ENCODE results near the gene ESAM. TPM values are rescaled to one million over a fixed set of nuclear protein-coding genes. Genes with fewer than 3 reads are reported as not detected.

Gene ESAM
- total RNA-seq, 4 donors from 2014 or later: 188 to 294 (median 243) TPM

DNA sequence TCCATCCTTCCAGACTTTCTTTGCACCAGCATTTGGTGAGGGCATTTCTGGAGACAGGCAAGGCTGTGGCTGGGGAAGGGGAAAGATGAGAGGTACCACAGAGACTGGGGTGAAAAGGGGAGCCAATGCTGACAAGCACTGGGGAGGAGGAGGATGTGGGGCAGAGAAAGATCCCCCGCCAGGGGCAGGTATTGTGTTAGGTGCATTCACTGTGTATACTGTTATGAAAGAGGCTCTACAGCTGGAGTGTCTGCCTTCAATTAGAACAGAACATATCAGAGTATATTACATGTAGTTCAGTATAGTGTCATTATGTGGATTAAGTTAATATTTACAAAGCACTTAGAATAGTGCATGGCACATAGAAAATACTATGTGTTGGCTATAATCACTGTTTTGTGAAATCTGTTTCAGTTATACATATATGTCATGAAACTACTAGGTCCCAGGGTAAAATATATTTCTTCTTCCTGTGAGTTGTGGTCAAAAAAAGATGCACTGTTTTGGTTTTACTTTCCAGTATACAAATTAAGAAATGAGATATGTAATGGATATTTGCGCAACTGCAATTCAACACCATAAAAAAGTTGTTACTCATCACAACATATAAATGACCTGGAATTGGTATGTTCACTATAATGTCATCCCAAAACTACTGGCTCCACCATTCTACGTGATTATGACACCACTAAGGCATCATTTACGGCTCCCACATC, 29.7 kb upstream of the ESAM start:
- H3K27me3 ChIP-seq: no peaks in the 10 kb centered on the region
- TF ChIP-seq, protein P1, sequence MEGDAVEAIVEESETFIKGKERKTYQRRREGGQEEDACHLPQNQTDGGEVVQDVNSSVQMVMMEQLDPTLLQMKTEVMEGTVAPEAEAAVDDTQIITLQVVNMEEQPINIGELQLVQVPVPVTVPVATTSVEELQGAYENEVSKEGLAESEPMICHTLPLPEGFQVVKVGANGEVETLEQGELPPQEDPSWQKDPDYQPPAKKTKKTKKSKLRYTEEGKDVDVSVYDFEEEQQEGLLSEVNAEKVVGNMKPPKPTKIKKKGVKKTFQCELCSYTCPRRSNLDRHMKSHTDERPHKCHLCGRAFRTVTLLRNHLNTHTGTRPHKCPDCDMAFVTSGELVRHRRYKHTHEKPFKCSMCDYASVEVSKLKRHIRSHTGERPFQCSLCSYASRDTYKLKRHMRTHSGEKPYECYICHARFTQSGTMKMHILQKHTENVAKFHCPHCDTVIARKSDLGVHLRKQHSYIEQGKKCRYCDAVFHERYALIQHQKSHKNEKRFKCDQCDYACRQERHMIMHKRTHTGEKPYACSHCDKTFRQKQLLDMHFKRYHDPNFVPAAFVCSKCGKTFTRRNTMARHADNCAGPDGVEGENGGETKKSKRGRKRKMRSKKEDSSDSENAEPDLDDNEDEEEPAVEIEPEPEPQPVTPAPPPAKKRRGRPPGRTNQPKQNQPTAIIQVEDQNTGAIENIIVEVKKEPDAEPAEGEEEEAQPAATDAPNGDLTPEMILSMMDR (IDR thresholded peaks at IDR 0.05): no peak
- TF ChIP-seq POLR2A (IDR thresholded peaks at IDR 0.05): no peak
- no peak overlapping the region for H3K4me3 ChIP-seq (replicated peaks in 1 of 3)
- intact Hi-C loops (cut with DNase I): loop anchor here (5.0 to 10.0 kb wide), 2 partner anchors 47 to 124 kb away; no protein-coding TSS in a partner anchor
- no peaks in the 10 kb centered on the region for H3K36me3 ChIP-seq
- H3K4me1 ChIP-seq: peaks cover 24 to 29% of the 10 kb centered on the region in 2 donors
- WGBS, 2 donors: 94 to 95% methylated on average over 4 of the region's 4 CpGs
- no peak for DNase-seq
- no peaks in the 10 kb centered on the region for H3K9me3 ChIP-seq
- no peak overlapping the region for H3K27ac ChIP-seq

DNA sequence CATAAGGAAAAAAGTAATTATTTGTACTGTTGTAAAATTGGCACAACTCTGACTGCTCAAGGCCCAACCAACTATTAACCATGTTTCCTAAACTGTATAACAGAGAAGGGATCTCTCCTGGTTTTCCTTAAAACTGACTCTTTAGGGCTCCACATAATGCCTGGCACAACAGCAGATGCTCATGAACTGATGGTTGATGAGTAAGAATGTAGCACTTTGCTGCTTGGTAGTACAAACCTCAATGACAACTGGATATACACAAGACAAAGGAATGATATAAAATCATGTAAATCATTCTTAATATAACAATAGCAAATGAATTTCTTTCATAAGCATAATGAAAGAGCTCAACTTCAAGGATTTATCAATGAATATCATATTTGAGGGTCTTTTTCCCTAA, 26.4 kb upstream of the ESAM start:
- TF ChIP-seq, protein P1 (IDR thresholded peaks at IDR 0.05): no peak
- TF ChIP-seq POLR2A (IDR thresholded peaks at IDR 0.05): no peak
- H3K27me3 ChIP-seq: no peaks in the 10 kb centered on the region
- DNase-seq: no peak
- no peak overlapping the region for H3K4me3 ChIP-seq (replicated peaks in 1 of 3)
- H3K9me3 ChIP-seq: no peaks in the 10 kb centered on the region
- intact Hi-C loops (cut with DNase I): no loop called here
- peaks cover 14 to 25% of the 10 kb centered on the region in 2 donors for H3K4me1 ChIP-seq
- no peaks in the 10 kb centered on the region for H3K36me3 ChIP-seq
- no peak overlapping the region for H3K27ac ChIP-seq

DNA sequence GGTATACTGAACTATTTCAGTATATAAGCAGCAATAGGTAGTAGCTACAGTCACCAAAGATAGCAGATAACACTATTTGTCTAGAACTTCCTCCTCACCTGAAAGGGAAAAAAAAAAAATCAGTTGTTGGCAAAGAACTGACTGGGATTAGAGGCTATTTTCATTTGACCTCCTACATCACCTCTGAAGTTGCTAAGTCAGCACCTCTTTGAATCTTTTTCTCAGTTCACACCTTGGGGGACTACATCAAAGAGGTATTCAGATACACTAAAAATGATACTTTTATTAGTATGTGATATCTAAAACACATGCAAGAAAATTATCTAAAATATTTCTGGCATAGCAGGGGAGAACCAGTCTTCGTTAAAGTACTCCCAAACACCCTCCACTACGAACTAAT, 22.0 kb upstream of the ESAM start:
- Histone ChIP-seq H3K36me3 (no peaks in the 10 kb centered on the region), H3K27me3 (no peaks in the 10 kb centered on the region), H3K9me3 (no peaks in the 10 kb centered on the region), H3K4me3 (replicated peaks in 1 of 3) (no peak overlapping the region), H3K4me1 (peaks cover 5 to 8% of the 10 kb centered on the region in 2 donors), H3K27ac (no peak overlapping the region)
- no peak for TF ChIP-seq POLR2A (IDR thresholded peaks at IDR 0.05)
- TF ChIP-seq, protein P1 (IDR thresholded peaks at IDR 0.05): no peak
- intact Hi-C loops (cut with DNase I): no loop called here
- whole genome bisulfite sequencing, 2 donors: 94 to 97% methylated on average over 2 of the region's 2 CpGs
- no peak for DNase-seq

DNA sequence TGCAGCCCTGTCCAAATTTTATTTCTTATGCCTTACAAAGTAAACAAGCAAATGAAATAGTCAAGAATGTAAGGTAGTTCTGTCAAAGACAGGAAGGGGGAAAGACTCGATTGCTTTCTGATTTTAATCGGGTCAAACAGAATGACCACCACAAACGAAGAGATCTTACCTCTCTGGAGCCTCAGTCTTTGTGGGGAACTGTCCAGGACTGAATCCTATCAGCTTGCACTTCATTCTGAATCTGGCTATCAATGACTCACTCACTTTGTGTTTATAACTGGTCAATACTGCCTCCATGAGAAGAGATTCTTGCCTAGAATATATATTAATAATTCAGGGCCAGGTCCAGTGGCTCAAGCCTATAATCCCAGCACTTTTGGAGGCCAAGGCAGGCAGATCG, 20.9 kb upstream of the ESAM start:
- no peaks in the 10 kb centered on the region for H3K36me3 ChIP-seq
- intact Hi-C loops (cut with DNase I): no loop called here
- no peak overlapping the region for H3K4me3 ChIP-seq (replicated peaks in 1 of 3)
- WGBS, 2 donors: 93 to 95% methylated on average over 4 of the region's 4 CpGs
- DNase-seq: no peak
- TF ChIP-seq, protein P1 (IDR thresholded peaks at IDR 0.05): no peak
- TF ChIP-seq POLR2A (IDR thresholded peaks at IDR 0.05): no peak
- no peak overlapping the region for H3K27ac ChIP-seq
- peaks cover 6 to 8% of the 10 kb centered on the region in 2 donors for H3K4me1 ChIP-seq
- no peaks in the 10 kb centered on the region for H3K9me3 ChIP-seq
- H3K27me3 ChIP-seq: no peaks in the 10 kb centered on the region

DNA sequence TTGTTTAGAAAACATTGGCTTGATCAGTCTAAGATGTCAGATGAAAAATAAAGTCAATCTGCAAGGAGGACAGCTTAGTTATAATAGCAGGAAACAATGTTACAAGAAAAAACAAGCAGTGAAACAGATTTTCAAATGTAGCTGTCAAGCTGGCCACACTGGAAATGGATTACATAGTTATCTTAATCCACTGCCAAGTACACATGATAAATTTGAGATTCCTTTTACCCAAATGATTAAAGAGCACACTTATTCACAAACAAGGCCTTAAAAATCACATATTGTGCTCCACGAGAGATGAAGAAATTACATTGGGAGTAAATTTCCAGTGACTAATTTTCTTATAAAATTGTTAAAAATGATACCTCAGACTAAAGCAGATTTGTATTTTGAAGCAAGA, 17.5 kb upstream of the ESAM start:
- intact Hi-C loops (cut with DNase I): no loop called here
- H3K9me3 ChIP-seq: no peaks in the 10 kb centered on the region

More for the DNA sequence above, 17.5 kb upstream of the ESAM start:
- Histone ChIP-seq H3K36me3 (no peaks in the 10 kb centered on the region), H3K4me1 (peaks cover 8 to 12% of the 10 kb centered on the region in 2 donors), H3K4me3 (replicated peaks in 1 of 3) (no peak overlapping the region), H3K27me3 (no peaks in the 10 kb centered on the region), H3K27ac (no peak overlapping the region)
- no peak for TF ChIP-seq POLR2A (IDR thresholded peaks at IDR 0.05)
- TF ChIP-seq, protein P1 (IDR thresholded peaks at IDR 0.05): no peak
- WGBS, 2 donors: 82 to 90% methylated on average over 1 of the region's 1 CpG
- no peak for DNase-seq

Measured in thyroid gland (tissue), 4 donors.